OCI-LY3 (cell line): ENCODE results near the gene ARMC8.

Experiments used
- EZH2phosphoT487 ChIP-seq: fragments of 200-600 bp; shearing (Covaris generic); IDR thresholded peaks from 2 replicates; pipeline ENCODE4 v1.6.1; 2018; ENCODE audit warnings: antibody characterized with exemption, mixed run types, low read depth
- TF ChIP-seq, protein P1 (sequence below): fragments of 200-600, 300-600 bp; sonication (generic); IDR thresholded peaks from 2 replicates; pipeline ENCODE4 v1.5.1; 2014; ENCODE audit warnings: antibody characterized with exemption, low read length, low read depth

DNA sequence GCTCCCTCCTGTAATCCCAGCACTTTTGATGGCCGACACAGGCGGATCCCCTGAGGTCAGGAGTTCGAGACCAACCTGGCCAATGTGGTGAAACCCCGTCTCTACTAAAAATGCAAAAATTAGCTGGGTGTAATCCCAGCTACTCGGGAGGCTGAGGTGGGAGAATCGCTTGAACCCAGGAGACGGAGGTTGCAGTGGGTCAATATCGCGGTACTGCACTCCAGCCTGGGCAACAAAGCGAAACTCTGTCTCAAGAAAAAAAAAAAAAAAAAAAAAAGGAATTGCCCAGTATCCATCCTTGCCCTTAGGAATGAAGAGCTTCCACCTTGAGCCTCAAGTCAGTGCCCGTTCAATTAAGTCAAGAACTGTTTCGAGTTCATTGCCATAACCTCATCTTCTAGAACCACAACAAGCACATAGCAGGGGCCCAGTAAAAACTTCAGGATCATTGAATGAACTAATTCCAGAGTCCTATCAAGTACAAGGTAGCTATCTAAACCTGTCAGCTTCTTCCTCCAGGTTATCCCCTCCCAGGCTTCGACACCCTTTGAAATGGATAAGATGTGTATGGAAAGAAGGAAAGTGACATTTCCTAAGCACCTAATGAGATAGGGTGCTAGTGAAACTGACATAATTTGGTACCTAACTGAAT, 13.2 kb upstream of the ARMC8 start:
- TF ChIP-seq, protein P1, sequence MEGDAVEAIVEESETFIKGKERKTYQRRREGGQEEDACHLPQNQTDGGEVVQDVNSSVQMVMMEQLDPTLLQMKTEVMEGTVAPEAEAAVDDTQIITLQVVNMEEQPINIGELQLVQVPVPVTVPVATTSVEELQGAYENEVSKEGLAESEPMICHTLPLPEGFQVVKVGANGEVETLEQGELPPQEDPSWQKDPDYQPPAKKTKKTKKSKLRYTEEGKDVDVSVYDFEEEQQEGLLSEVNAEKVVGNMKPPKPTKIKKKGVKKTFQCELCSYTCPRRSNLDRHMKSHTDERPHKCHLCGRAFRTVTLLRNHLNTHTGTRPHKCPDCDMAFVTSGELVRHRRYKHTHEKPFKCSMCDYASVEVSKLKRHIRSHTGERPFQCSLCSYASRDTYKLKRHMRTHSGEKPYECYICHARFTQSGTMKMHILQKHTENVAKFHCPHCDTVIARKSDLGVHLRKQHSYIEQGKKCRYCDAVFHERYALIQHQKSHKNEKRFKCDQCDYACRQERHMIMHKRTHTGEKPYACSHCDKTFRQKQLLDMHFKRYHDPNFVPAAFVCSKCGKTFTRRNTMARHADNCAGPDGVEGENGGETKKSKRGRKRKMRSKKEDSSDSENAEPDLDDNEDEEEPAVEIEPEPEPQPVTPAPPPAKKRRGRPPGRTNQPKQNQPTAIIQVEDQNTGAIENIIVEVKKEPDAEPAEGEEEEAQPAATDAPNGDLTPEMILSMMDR, result no peak
- no peak for TF ChIP-seq EZH2phosphoT487
